GM23248 (cell line): ENCODE data around the gene ATRN.

Experiments used
- EZH2 ChIP-seq: fragments of 200-600 bp; sonication (generic); IDR thresholded peaks from 2 replicates; pipeline ENCODE4 v1.6.1; 2018; ENCODE audit warnings: antibody characterized with exemption, mild to moderate bottlenecking; ENCODE audit not compliant: insufficient read depth, poor library complexity, severe bottlenecking
- EZH2phosphoT487 ChIP-seq: fragments of 200-600 bp; sonication (generic); IDR thresholded peaks from 2 replicates; pipeline ENCODE4 v1.6.1; 2018; ENCODE audit warnings: antibody characterized with exemption, moderate library complexity, mild to moderate bottlenecking, low read depth; ENCODE audit not compliant: insufficient read depth

DNA sequence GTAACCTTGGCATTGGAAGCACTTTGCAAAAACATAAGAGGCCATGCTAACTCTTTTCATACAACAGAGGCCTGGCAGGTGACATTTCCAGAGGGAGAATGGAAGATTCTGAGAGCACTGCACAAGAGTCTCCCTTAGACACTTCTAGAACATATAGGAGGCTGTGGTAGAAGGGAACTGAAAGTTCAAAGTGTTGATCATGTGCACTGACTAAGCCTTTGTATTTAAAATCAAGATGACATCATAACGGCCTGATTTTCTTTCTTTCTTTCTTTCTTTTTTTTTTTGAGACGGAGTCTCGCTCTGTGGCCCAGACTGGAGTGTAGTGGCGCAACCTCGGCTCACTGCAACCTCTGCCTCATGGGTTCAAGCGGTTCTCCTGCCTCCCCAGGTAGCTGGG is 36.6 kb upstream of the ATRN start:
- TF ChIP-seq EZH2 (no peak), EZH2phosphoT487 (no peak)
